GM12891 (cell line): ENCODE results near the gene ABCA8.

Experiments
- PAX5 ChIP-seq: IDR thresholded peaks from 2 replicates; pipeline ENCODE4 v1.6.1; 2011; ENCODE audit warnings: low read length, moderate library complexity, mild to moderate bottlenecking; ENCODE audit not compliant: insufficient read depth, severe bottlenecking
- POLR2A ChIP-seq: IDR thresholded peaks from 2 replicates; pipeline ENCODE4 v1.6.1; 2011; ENCODE audit warnings: low read depth, low read length, control low read depth
- POLR2AphosphoS5 ChIP-seq: IDR thresholded peaks from 2 replicates; pipeline ENCODE4 v1.6.1; 2011; ENCODE audit warnings: low read depth, low read length, control low read depth
- POU2F2 ChIP-seq: IDR thresholded peaks from 2 replicates; pipeline ENCODE4 v1.6.1; 2011; ENCODE audit warnings: low read depth, mild to moderate bottlenecking, control low read depth, low read length, moderate library complexity
- SPI1 ChIP-seq: IDR thresholded peaks from 2 replicates; pipeline ENCODE4 v1.6.1; 2011; ENCODE audit warnings: low read depth, low read length, control low read depth
- TAF1 ChIP-seq: IDR thresholded peaks from 2 replicates; pipeline ENCODE4 v1.6.1; 2011; ENCODE audit warnings: low read depth, low read length, control low read depth

DNA sequence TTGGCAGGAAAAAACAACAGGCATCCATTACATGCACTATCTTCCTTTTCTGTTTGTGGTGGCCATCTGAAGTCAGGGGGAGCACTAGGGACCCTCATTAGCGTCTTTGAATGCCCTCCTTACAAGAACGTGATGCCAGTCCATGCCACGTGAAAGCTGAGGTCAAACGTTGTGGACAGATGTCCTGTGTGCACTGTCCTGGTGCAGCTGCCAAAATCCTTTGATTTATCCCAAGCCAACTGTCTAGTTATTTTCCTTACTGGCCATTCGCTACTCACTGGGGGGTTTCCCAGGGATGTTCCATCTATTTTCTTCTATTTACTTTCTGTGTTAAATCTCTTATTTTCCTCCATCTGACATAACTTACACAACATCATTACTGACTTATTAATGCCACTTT, 135.7 kb downstream of the ABCA8 start:
- TF ChIP-seq POLR2AphosphoS5 (no peak), POLR2A (no peak), PAX5 (no peak), POU2F2 (no peak), SPI1 (no peak), TAF1 (no peak)
